Measurements from ENCODE around the gene PCBP2. TPM values are rescaled to one million over a fixed set of nuclear protein-coding genes. Genes with fewer than 3 reads are reported as not detected.
"Not testable (repeated sequence)": the region's sequence is repeated elsewhere in the genome, so short reads cannot be mapped to it uniquely, and the experiment has no call there.

Gene PCBP2
- total RNA-seq, 4 donors from 2014 or later: 275 to 374 (median 365) TPM

DNA sequence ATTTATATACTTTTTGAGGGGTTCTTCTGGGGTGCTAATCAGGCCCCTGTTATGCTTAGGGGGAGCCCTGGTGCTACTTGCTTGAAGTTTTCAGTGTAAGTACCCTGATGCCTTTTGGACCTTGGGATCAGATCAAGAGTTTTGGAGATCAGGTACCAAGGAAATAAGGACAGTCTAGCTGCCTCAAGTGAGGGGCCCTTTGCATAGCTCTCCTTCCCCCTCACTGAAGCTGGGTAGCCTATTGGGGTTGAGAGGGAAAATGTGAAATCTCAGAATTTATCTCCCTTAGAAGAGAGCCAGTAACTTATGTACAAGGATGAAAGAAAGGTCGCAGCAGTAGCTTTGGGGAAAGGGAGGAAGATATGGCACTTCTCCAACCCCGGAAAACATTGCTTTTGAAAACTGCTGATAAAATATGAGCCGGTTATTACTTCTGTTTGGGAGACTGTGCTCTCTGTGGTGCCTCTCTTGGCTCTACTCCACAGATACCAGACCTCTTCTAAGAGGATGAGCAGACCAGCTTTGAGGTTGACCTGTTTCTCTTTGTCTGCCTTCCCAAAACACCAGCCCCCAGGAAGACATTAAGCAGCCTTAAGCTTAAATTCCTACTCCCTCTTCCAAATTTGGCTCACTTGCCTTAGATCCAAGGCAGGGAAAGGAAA is 37.0 kb upstream of the PCBP2 start:
- Histone ChIP-seq H3K4me1 (peaks cover 37 to 53% (median 42%) of the 10 kb centered on the region in 4 donors), H3K27me3 (no peaks in the 10 kb centered on the region), H3K27ac (replicated peaks in 1 of 4) (peak overlapping the region in 2 of 4 donors; percentile 1 to 28), H3K36me3 (peaks cover 17 to 27% (median 24%) of the 10 kb centered on the region in 4 donors), H3K4me3 (no peak overlapping the region), H3K9me3 (no peaks in the 10 kb centered on the region)
- TF ChIP-seq, protein P1, sequence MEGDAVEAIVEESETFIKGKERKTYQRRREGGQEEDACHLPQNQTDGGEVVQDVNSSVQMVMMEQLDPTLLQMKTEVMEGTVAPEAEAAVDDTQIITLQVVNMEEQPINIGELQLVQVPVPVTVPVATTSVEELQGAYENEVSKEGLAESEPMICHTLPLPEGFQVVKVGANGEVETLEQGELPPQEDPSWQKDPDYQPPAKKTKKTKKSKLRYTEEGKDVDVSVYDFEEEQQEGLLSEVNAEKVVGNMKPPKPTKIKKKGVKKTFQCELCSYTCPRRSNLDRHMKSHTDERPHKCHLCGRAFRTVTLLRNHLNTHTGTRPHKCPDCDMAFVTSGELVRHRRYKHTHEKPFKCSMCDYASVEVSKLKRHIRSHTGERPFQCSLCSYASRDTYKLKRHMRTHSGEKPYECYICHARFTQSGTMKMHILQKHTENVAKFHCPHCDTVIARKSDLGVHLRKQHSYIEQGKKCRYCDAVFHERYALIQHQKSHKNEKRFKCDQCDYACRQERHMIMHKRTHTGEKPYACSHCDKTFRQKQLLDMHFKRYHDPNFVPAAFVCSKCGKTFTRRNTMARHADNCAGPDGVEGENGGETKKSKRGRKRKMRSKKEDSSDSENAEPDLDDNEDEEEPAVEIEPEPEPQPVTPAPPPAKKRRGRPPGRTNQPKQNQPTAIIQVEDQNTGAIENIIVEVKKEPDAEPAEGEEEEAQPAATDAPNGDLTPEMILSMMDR (IDR thresholded peaks at IDR 0.05): no peak
- TF ChIP-seq EP300 (IDR thresholded peaks at IDR 0.05) (no peak), POLR2A (IDR thresholded peaks at IDR 0.05; ENCODE audit: low read depth) (no peak), POLR2AphosphoS5 (IDR thresholded peaks at IDR 0.05) (no peak)
- intact Hi-C loops (cut with DNase I): no loop called here
- 17% methylated on average over 3 of the region's 3 CpGs for WGBS
- DNase-seq (ENCODE audit: extremely low spot score): no peak

DNA sequence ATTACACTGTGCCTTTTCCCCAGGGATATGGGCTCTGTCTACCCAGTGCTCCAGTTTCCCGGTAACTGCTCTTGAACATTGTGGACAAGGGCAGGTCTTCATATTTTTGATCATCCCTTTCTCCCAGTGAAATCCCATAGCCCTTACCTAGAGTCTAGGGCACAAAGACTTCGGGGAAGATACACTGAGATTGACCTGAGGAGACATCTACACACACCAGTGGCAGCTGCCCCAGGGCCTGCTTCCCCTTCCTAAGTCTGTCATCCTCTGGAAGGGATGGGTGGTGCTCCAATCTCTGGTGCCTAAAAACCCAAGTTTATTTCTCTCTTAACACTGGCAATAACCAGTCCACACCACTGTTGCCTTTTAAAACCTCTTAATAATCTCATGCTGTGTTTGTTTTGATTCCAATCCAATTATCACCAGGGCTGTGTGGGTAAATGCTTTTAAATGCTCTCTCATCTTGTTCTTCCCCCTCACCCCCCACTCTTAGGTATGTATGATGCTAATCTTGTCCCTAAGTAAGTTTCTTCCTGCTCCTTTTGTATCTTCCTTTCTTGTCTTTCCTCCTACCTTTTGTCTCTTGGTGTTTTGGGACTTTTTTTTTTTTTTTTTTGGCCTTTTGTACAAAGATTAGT is 36.0 kb upstream of the PCBP2 start:
- DNase-seq (ENCODE audit: extremely low spot score); H3K9me3 ChIP-seq; H3K4me3 ChIP-seq; H3K27me3 ChIP-seq; intact Hi-C loops (cut with DNase I): not testable (repeated sequence)
- Histone ChIP-seq H3K4me1 (peaks cover 37 to 55% (median 43%) of the 10 kb centered on the region in 4 donors), H3K36me3 (peaks cover 7 to 18% (median 14%) of the 10 kb centered on the region in 4 donors), H3K27ac (replicated peaks in 1 of 4) (peak overlapping the region in 1 of 4 donors; percentile 33)
- 69% methylated on average over 2 of the region's 2 CpGs for WGBS

DNA sequence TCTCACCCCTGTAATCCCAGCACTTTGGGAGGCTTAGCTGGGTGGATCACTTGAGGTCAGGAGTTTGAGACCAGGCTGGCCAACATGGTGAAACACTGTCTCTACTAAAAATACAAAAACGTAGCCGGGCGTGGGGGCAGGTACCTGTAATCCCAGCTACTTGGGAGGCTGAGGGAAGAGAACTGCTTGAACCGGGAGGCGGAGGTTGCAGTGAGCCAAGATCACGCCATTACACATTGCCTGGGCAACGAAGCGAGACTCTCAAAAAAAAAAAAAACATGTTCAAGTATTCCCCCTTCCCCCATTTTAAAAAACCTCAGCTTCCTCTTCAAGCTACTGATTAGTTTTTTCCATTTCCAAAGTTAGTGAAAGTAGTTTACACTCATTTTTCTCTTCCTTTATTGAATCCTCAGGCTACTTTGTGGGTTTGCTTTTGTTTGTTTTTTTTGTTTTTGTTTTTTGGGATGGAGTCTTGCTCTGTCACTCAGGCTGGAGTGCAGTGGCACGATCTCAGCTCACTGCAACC is 34.5 kb upstream of the PCBP2 start:
- peaks cover 38 to 53% (median 43%) of the 10 kb centered on the region in 4 donors for H3K4me1 ChIP-seq
- H3K9me3 ChIP-seq; H3K4me3 ChIP-seq; DNase-seq (ENCODE audit: extremely low spot score); H3K27me3 ChIP-seq; intact Hi-C loops (cut with DNase I); H3K27ac ChIP-seq (replicated peaks in 1 of 4); H3K36me3 ChIP-seq: not testable (repeated sequence)
- 75% methylated on average over 9 of the region's 9 CpGs for WGBS

DNA sequence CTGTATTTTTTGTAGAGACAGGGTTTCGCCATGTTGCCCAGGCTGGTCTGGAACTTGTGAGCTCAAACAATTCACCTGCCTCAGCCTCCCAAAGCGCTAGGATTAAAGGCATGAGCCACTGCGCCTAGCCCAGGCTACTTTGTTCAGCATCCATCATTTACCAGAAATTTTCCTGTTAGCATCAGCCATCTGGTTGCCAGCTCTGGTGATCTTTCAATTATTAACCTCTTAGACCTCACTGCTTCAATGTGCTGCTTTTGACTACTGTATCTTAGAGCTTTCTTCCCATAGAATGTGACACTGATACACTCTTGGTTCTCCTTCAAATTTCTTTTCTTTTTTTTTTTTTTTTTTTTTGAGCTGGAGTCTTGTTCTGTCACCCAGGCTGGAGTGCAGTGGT is 33.7 kb upstream of the PCBP2 start:
- no peak for DNase-seq (ENCODE audit: extremely low spot score)
- intact Hi-C loops (cut with DNase I): no loop called here
- WGBS: 91% methylated on average over 3 of the region's 3 CpGs
- no peak overlapping the region for H3K27ac ChIP-seq (replicated peaks in 1 of 4)
- H3K9me3 ChIP-seq: no peaks in the 10 kb centered on the region
- no peaks in the 10 kb centered on the region for H3K27me3 ChIP-seq
- H3K4me1 ChIP-seq: peaks cover 30 to 44% (median 35%) of the 10 kb centered on the region in 4 donors
- TF ChIP-seq EP300 (IDR thresholded peaks at IDR 0.05): no peak
- H3K4me3 ChIP-seq: no peak overlapping the region
- H3K36me3 ChIP-seq: no peaks in the 10 kb centered on the region

DNA sequence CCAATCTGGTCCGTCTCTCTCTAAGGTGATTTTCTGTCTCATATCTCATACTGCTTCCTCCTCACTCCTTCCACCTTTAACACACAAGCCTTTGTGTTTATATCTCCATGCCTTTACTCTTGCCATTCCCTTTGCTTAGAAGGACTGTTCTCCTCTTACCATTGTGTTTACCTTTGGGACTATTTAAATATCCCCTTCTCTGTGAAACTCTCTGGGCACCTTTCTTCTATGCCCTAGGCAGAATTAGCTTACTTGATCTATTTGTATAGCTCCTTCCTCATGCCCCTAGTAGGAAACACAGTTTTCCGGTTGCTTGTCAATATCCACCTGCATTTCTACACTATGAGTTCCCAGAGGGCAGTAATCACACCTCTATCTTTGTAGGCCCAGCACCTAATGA is 32.1 kb upstream of the PCBP2 start:
- H3K27ac ChIP-seq (replicated peaks in 1 of 4): no peak overlapping the region
- intact Hi-C loops (cut with DNase I): no loop called here
- DNase-seq (ENCODE audit: extremely low spot score): no peak
- H3K27me3 ChIP-seq: no peaks in the 10 kb centered on the region
- H3K4me3 ChIP-seq: no peak overlapping the region
- no peaks in the 10 kb centered on the region for H3K36me3 ChIP-seq
- H3K4me1 ChIP-seq: peaks cover 19 to 29% (median 21%) of the 10 kb centered on the region in 4 donors
- WGBS: 85% methylated on average over 2 of the region's 2 CpGs
- no peaks in the 10 kb centered on the region for H3K9me3 ChIP-seq
- TF ChIP-seq, protein P1 (IDR thresholded peaks at IDR 0.05): no peak
- no peak for TF ChIP-seq POLR2AphosphoS5 (IDR thresholded peaks at IDR 0.05)
- no peak for TF ChIP-seq EP300 (IDR thresholded peaks at IDR 0.05)
- no peak for TF ChIP-seq POLR2A (IDR thresholded peaks at IDR 0.05; ENCODE audit: low read depth)

DNA sequence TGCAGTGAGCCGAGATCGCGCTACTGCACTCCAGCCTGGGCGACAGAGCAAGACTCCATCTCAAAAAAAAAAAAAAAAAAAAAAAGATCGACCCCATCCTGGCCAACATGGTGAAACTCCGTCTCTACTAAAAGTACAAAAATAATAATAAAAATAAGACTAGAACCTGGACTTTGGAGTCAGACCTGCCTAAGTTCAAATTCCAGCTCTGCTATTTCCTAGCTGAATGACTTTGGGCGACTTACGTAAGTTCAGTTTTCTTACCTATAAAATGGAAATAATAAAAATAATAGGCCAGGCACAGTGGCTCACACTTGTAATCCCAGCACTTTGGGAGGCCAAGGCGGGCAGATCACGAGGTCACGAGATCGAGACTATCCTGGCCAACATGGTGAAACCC is 29.7 kb upstream of the PCBP2 start:
- WGBS: 89% methylated on average over 9 of the region's 12 CpGs
- H3K4me3 ChIP-seq; DNase-seq (ENCODE audit: extremely low spot score); H3K27me3 ChIP-seq; H3K27ac ChIP-seq (replicated peaks in 1 of 4); H3K36me3 ChIP-seq; intact Hi-C loops (cut with DNase I); H3K4me1 ChIP-seq; H3K9me3 ChIP-seq: not testable (repeated sequence)

Data from esophagus muscularis mucosa (tissue), 4 donors.